Liver (tissue), 9 donors: ENCODE measurements around the gene JAKMIP1. TPM values are rescaled to one million over a fixed set of nuclear protein-coding genes. Genes with fewer than 3 reads are reported as not detected.

Source experiments
- DNase-seq: peaks from one replicate; pipeline ENCODE4 v3.0.0-alpha.2; 2017; ENCODE audit warnings: low spot score
- H3K27ac ChIP-seq, 2 donors: one replicate each; pipeline ENCODE4 v1.7.0; 2013; ENCODE audit warnings: inconsistent platforms in 2 of 2, low read length in 2 of 2, control low read depth in 1 of 2, low read depth in 1 of 2, mild to moderate bottlenecking in 1 of 2
- H3K27me3 ChIP-seq, 4 donors: one replicate each; pipeline versions ENCODE4 v1.6.1 to v1.7.0; 2013; ENCODE audit warnings: low read length in 3 of 4, inconsistent platforms in 1 of 4, mild to moderate bottlenecking in 1 of 4, moderate library complexity in 1 of 4; ENCODE audit not compliant: control insufficient read depth in 4 of 4, insufficient read depth in 4 of 4
- H3K36me3 ChIP-seq, 4 donors: one replicate each; pipeline versions ENCODE4 v1.6.1 to v1.7.0; 2013; ENCODE audit warnings: low read length in 3 of 4, mild to moderate bottlenecking in 3 of 4, low read depth in 1 of 4, moderate library complexity in 1 of 4; ENCODE audit not compliant: control insufficient read depth in 4 of 4, insufficient read depth in 3 of 4
- H3K4me1 ChIP-seq, 4 donors: one replicate each; pipeline versions ENCODE4 v1.6.1 to v1.7.0; 2013; ENCODE audit warnings: low read length in 3 of 4, mild to moderate bottlenecking in 3 of 4, moderate library complexity in 1 of 4; ENCODE audit not compliant: control insufficient read depth in 4 of 4, insufficient read depth in 4 of 4
- H3K4me3 ChIP-seq, 3 donors: one replicate each; pipeline versions ENCODE4 v1.6.1 to v1.7.0; 2013; ENCODE audit warnings: low read length in 3 of 3, control low read depth in 1 of 3, low read depth in 1 of 3, mild to moderate bottlenecking in 1 of 3
- H3K9ac ChIP-seq, 2 donors: one replicate each; pipeline ENCODE4 v1.7.0; 2013; ENCODE audit warnings: low read length in 2 of 2, mild to moderate bottlenecking in 2 of 2, moderate library complexity in 2 of 2, control low read depth in 1 of 2, low read depth in 1 of 2
- H3K9me3 ChIP-seq, 4 donors: one replicate each; pipeline versions ENCODE4 v1.6.1 to v1.7.0; 2013; ENCODE audit warnings: low read length in 3 of 4; ENCODE audit not compliant: control insufficient read depth in 4 of 4
- EGR1 ChIP-seq, 2 donors: IDR thresholded peaks; 2 replicates each; pipeline ENCODE4 v1.6.1; 2016 to 2018; ENCODE audit warnings: antibody characterized with exemption in 2 of 2, low read depth in 2 of 2
- FOXA1 ChIP-seq: IDR thresholded peaks from 2 replicates; pipeline ENCODE4 v1.6.1; 2016; ENCODE audit warnings: antibody characterized with exemption
- GABPA ChIP-seq, 2 donors: IDR thresholded peaks in 1 of 2; conservative IDR thresholded peaks in 1 of 2; 2 replicates each; pipeline ENCODE4 v1.6.1; 2016; ENCODE audit warnings: antibody characterized with exemption in 2 of 2, mild to moderate bottlenecking in 1 of 2, moderate library complexity in 1 of 2
- HNF4A ChIP-seq, 2 donors: conservative IDR thresholded peaks; 2 replicates each; pipeline ENCODE4 v1.6.1; 2016; ENCODE audit warnings: antibody characterized with exemption in 2 of 2, mild to moderate bottlenecking in 2 of 2
- HNF4G ChIP-seq: IDR thresholded peaks from 2 replicates; pipeline ENCODE4 v1.6.1; 2016; ENCODE audit warnings: antibody characterized with exemption
- NR2F2 ChIP-seq: IDR thresholded peaks from 2 replicates; pipeline ENCODE4 v1.6.1; 2016; ENCODE audit warnings: antibody characterized with exemption
- REST ChIP-seq: IDR thresholded peaks from 2 replicates; pipeline ENCODE4 v1.6.1; 2016; ENCODE audit warnings: antibody characterized with exemption, mild to moderate bottlenecking
- SP1 ChIP-seq: IDR thresholded peaks from 2 replicates; pipeline ENCODE4 v1.6.1; 2018; ENCODE audit warnings: antibody characterized with exemption, mild to moderate bottlenecking
- TAF1 ChIP-seq: conservative IDR thresholded peaks from 2 replicates; pipeline ENCODE4 v1.6.1; 2016; ENCODE audit warnings: antibody characterized with exemption, mild to moderate bottlenecking
- YY1 ChIP-seq: IDR thresholded peaks from 2 replicates; pipeline ENCODE4 v1.6.1; 2016; ENCODE audit warnings: antibody characterized with exemption, mild to moderate bottlenecking
- WGBS: extraction: QIAGEN DNeasy Blood & Tissue Kit; methylation state at CpG from one replicate; pipeline ENCODE4 v1.1.7; 2013; 5-methylcytosine and 5-hydroxymethylcytosine counted together
- polyA plus RNA-seq, 2 donors: library from polyadenylated mRNA; stranded (reverse) in 1 of 2; unstranded in 1 of 2; fragments of 200-250 nt in 1 of 2; fragments of >200 nt in 1 of 2; fragmentation: Nextera tagmentation in 1 of 2; extraction: Ambion mirVana in 1 of 2; gene quantifications; one replicate each; pipeline versions ENCODE4 v1.2.1 to v1.2.3, GENCODE V29; 2013 to 2015
- total RNA-seq, 2 donors: library from RNA; depleted of rRNA; stranded (reverse); fragments of >200 nt; gene quantifications; one replicate each; pipeline ENCODE4 v1.2.3, GENCODE V29; 2014
- TF ChIP-seq, protein P1 (sequence below): IDR thresholded peaks from 2 replicates; pipeline ENCODE4 v1.6.1; 2016; ENCODE audit warnings: antibody characterized with exemption
- TF ChIP-seq, protein P2 (sequence below): fragments of 150-350 bp; IDR thresholded peaks from 2 replicates; pipeline ENCODE4 v1.5.1; 2017; ENCODE audit warnings: improper control_type of control experiment, low read depth, low read length; ENCODE audit not compliant: missing input control
- donor health status: healthy.
- donor health status: healthy.
- donor health status: healthy.
- donor health status: healthy.
- donor health status: healthy.

The JAKMIP1 gene
- total and polyA plus RNA-seq, 4 donors: 0.08 to 0.50 TPM; not detected in 2

- TF ChIP-seq, protein P1, sequence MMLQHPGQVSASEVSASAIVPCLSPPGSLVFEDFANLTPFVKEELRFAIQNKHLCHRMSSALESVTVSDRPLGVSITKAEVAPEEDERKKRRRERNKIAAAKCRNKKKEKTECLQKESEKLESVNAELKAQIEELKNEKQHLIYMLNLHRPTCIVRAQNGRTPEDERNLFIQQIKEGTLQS: no peak
- TF ChIP-seq GABPA (IDR thresholded peaks at IDR 0.05 in 1 of 2, conservative IDR thresholded peaks at IDR 0.05 in 1 of 2) (no peak), EGR1 (IDR thresholded peaks at IDR 0.05; ENCODE audit: low read depth in 2 of 2) (no peak), HNF4G (no peak), YY1 (no peak), SP1 (no peak), NR2F2 (no peak), TAF1 (no peak), HNF4A (conservative IDR thresholded peaks at IDR 0.05) (no peak), FOXA1 (no peak)
- TF ChIP-seq, protein P2, sequence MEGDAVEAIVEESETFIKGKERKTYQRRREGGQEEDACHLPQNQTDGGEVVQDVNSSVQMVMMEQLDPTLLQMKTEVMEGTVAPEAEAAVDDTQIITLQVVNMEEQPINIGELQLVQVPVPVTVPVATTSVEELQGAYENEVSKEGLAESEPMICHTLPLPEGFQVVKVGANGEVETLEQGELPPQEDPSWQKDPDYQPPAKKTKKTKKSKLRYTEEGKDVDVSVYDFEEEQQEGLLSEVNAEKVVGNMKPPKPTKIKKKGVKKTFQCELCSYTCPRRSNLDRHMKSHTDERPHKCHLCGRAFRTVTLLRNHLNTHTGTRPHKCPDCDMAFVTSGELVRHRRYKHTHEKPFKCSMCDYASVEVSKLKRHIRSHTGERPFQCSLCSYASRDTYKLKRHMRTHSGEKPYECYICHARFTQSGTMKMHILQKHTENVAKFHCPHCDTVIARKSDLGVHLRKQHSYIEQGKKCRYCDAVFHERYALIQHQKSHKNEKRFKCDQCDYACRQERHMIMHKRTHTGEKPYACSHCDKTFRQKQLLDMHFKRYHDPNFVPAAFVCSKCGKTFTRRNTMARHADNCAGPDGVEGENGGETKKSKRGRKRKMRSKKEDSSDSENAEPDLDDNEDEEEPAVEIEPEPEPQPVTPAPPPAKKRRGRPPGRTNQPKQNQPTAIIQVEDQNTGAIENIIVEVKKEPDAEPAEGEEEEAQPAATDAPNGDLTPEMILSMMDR: no peak
- no peak overlapping the region for H3K4me3 ChIP-seq
- H3K9me3 ChIP-seq: peaks cover 0 to 9% (median 6%) of the 10 kb centered on the region in 4 donors
- no peak overlapping the region for H3K27ac ChIP-seq
- H3K9ac ChIP-seq: no peak overlapping the region
- H3K36me3 ChIP-seq: no peaks in the 10 kb centered on the region
- peaks cover 0 to 7% (median under 1%) of the 10 kb centered on the region in 4 donors for H3K27me3 ChIP-seq
- no peaks in the 10 kb centered on the region for H3K4me1 ChIP-seq
- 72% methylated on average over 5 of the region's 5 CpGs for WGBS
- DNase-seq: no peak
Measured at GRCh38 chr4:6184169-6184568, 16.2 kb downstream of the JAKMIP1 start.

DNA sequence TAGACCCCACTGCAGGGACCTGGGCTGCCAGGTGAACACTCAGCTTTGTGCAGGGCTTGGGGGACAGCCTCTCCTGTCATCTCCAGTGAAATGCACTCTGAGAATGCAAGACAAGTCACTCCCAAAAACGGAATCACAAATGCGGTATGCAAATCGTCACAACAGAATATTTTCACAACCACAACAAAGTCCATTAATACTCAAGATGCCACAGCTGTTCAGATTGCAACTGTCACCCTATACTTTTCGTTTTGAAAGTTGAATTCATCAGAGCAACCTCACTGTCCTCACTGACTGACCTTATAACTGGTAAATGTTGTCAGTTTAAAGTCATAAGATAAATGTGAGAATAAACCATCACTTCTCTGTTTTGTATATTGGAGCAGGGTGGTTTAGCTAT lies 16.6 kb downstream of the JAKMIP1 start:
- no peak overlapping the region for H3K4me3 ChIP-seq
- H3K4me1 ChIP-seq: no peaks in the 10 kb centered on the region
- TF ChIP-seq, protein P1: no peak
- 62% methylated on average over 4 of the region's 4 CpGs for whole genome bisulfite sequencing
- peaks cover 0 to 9% (median 6%) of the 10 kb centered on the region in 4 donors for H3K9me3 ChIP-seq
- H3K9ac ChIP-seq: no peak overlapping the region
- peaks cover 0 to 7% (median under 1%) of the 10 kb centered on the region in 4 donors for H3K27me3 ChIP-seq
- no peak overlapping the region for H3K27ac ChIP-seq
- H3K36me3 ChIP-seq: no peaks in the 10 kb centered on the region
- no peak for DNase-seq

GRCh38 chr4:6182376-6183280 lies 17.7 kb downstream of the JAKMIP1 start:
- H3K36me3 ChIP-seq: no peaks in the 10 kb centered on the region
- H3K27ac ChIP-seq: no peak overlapping the region
- H3K4me1 ChIP-seq: no peaks in the 10 kb centered on the region
- no peak for TF ChIP-seq REST
- TF ChIP-seq, protein P1: no peak
- no peak for TF ChIP-seq EGR1 (IDR thresholded peaks at IDR 0.05; ENCODE audit: low read depth in 2 of 2)
- H3K9me3 ChIP-seq: peaks cover 0 to 9% (median 6%) of the 10 kb centered on the region in 4 donors
- H3K27me3 ChIP-seq: peaks cover 0 to 7% (median under 1%) of the 10 kb centered on the region in 4 donors
- no peak overlapping the region for H3K9ac ChIP-seq
- no peak for DNase-seq
- no peak overlapping the region for H3K4me3 ChIP-seq
- 58% methylated on average over 12 of the region's 12 CpGs for WGBS
